H1 (cell line): ENCODE results near the gene UROS. TPM values are rescaled to one million over a fixed set of nuclear protein-coding genes. Genes with fewer than 3 reads are reported as not detected.

Source experiments
- CTCF ChIA-PET: fragments of 300-600 bp; sonication (Branson Sonifier 250); formaldehyde crosslinking; loops from one replicate; lab custom pipeline; 2021; ENCODE audit not compliant: partially characterized antibody; lab: Charles Lee
- POLR2A ChIA-PET: fragments of 300-600 bp; sonication (Branson Sonifier 250); formaldehyde crosslinking; loops from one replicate; lab custom pipeline; 2021; ENCODE audit warnings: inconsistent platforms; ENCODE audit not compliant: partially characterized antibody; lab: Charles Lee
- DNase-seq, 2 experiments: peaks; one replicate each; pipeline versions ENCODE4 v3.0.0 to v3.0.0-alpha.2; 2010 to 2022; ENCODE audit warnings: low spot score in 2 of 2, low read depth in 1 of 2, mixed read lengths in 1 of 2
- FAIRE-seq: peaks from 2 replicates; lab custom pipeline; 2011; peaks lifted over from hg19 to GRCh38; lab: Jason Lieb, UNC
- H2AFZ ChIP-seq: 2 replicates; pipeline ENCODE4 v1.8.1; 2012; ENCODE audit warnings: low read length, inconsistent platforms
- H2AK5ac ChIP-seq: 2 replicates; pipeline ENCODE4 v1.6.1; 2013; ENCODE audit warnings: low read depth, low read length
- H2BK120ac ChIP-seq: replicated peaks from 2 replicates; pipeline ENCODE3; 2013; ENCODE audit warnings: low read depth, low read length, inconsistent platforms
- H2BK12ac ChIP-seq: 2 replicates; pipeline ENCODE4 v1.6.1; 2013; ENCODE audit warnings: low read depth, low read length
- H2BK15ac ChIP-seq: 2 replicates; pipeline ENCODE4 v1.6.1; 2013; ENCODE audit warnings: low read length
- H2BK20ac ChIP-seq: 2 replicates; pipeline ENCODE4 v1.6.1; 2013; ENCODE audit warnings: low read length
- H2BK5ac ChIP-seq: 2 replicates; pipeline ENCODE4 v1.6.1; 2013; ENCODE audit warnings: low read depth, low read length
- H3K14ac ChIP-seq: 2 replicates; pipeline ENCODE4 v1.6.1; 2013; ENCODE audit warnings: inconsistent platforms; ENCODE audit not compliant: insufficient read length
- H3K18ac ChIP-seq: 2 replicates; pipeline ENCODE4 v1.6.1; 2013; ENCODE audit warnings: low read length; ENCODE audit errors: extremely low read depth
- H3K23ac ChIP-seq: 2 replicates; pipeline ENCODE4 v1.6.1; 2013; ENCODE audit warnings: inconsistent platforms; ENCODE audit not compliant: insufficient read length
- H3K23me2 ChIP-seq: 2 replicates; pipeline ENCODE4 v1.6.1; 2013; ENCODE audit warnings: low read depth, low read length
- H3K27ac ChIP-seq: 2 replicates; pipeline ENCODE4 v1.6.1; 2011; ENCODE audit warnings: low read depth, low read length, inconsistent platforms
- H3K27me3 ChIP-seq, 4 experiments: replicated peaks in 1 of 4; 1 replicate in 1 of 4; 2 replicates in 3 of 4; pipeline versions ENCODE4 v1.6.1 to v1.8.1; 2011 to 2013; ENCODE audit warnings: low read length in 3 of 4, mild to moderate bottlenecking in 3 of 4, inconsistent platforms in 2 of 4, mixed read lengths in 2 of 4, moderate library complexity in 1 of 4; ENCODE audit not compliant: control insufficient read depth in 3 of 4, insufficient read depth in 3 of 4; ENCODE audit errors: extremely low read depth in 1 of 4
- H3K36me3 ChIP-seq, 4 experiments: 2 replicates each; pipeline versions ENCODE4 v1.6.1 to v1.8.1; 2011 to 2013; ENCODE audit warnings: mild to moderate bottlenecking in 4 of 4, low read length in 3 of 4, moderate library complexity in 2 of 4, control low read depth in 1 of 4, inconsistent platforms in 1 of 4; ENCODE audit not compliant: insufficient read depth in 4 of 4, control insufficient read depth in 2 of 4
- H3K4ac ChIP-seq: replicated peaks from 2 replicates; pipeline ENCODE3; 2013; ENCODE audit warnings: low read length, low read depth, mixed read lengths, inconsistent platforms; ENCODE audit not compliant: insufficient read length
- H3K4me1 ChIP-seq, 4 experiments: replicated peaks in 1 of 4; 1 replicate in 1 of 4; 2 replicates in 3 of 4; pipeline versions ENCODE4 v1.6.1 to v1.8.1; 2011 to 2013; ENCODE audit warnings: low read length in 3 of 4, inconsistent platforms in 2 of 4, mixed read lengths in 1 of 4; ENCODE audit not compliant: insufficient read depth in 4 of 4, control insufficient read depth in 3 of 4
- H3K4me2 ChIP-seq, 2 experiments: 2 replicates each; pipeline versions ENCODE4 v1.6.1 to v1.8.1; 2011 to 2013; ENCODE audit warnings: low read depth in 2 of 2, low read length in 2 of 2, control low read depth in 1 of 2, inconsistent platforms in 1 of 2, mild to moderate bottlenecking in 1 of 2; ENCODE audit not compliant: insufficient read depth in 1 of 2
- H3K4me3 ChIP-seq, 4 experiments: fragments of 200-600, 300-600 bp in 1 of 4; sonication (generic), shearing (Covaris generic), sonication (Bioruptor Twin) in 1 of 4; 2 replicates each; pipeline versions ENCODE4 v1.5.1 to v1.8.1; 2011 to 2016; ENCODE audit warnings: low read length in 4 of 4, low read depth in 3 of 4, control low read depth in 2 of 4, inconsistent platforms in 2 of 4, mild to moderate bottlenecking in 2 of 4, mixed read lengths in 1 of 4, moderate library complexity in 1 of 4; ENCODE audit not compliant: insufficient read depth in 2 of 4; ENCODE audit errors: extremely low read depth in 1 of 4
- H3K56ac ChIP-seq: replicated peaks from 2 replicates; pipeline ENCODE3; 2013; ENCODE audit warnings: low read depth, mild to moderate bottlenecking, mixed read lengths, low read length, inconsistent platforms; ENCODE audit not compliant: insufficient read length
- H3K79me1 ChIP-seq: 2 replicates; pipeline ENCODE4 v1.6.1; 2013; ENCODE audit warnings: low read depth, low read length, control low read depth
- H3K79me2 ChIP-seq, 2 experiments: 2 replicates each; pipeline versions ENCODE4 v1.6.1 to v1.8.1; 2012 to 2013; ENCODE audit warnings: low read length in 2 of 2, mild to moderate bottlenecking in 2 of 2, inconsistent platforms in 1 of 2; ENCODE audit not compliant: insufficient read depth in 2 of 2, control insufficient read depth in 1 of 2
- H3K9ac ChIP-seq, 4 experiments: replicated peaks in 1 of 4; 1 replicate in 1 of 4; 2 replicates in 3 of 4; pipeline versions ENCODE4 v1.6.1 to v1.8.1; 2011 to 2013; ENCODE audit warnings: low read depth in 3 of 4, low read length in 3 of 4, control low read depth in 2 of 4, mild to moderate bottlenecking in 2 of 4, moderate library complexity in 2 of 4, inconsistent platforms in 1 of 4; ENCODE audit errors: extremely low read depth in 1 of 4
- H3K9me3 ChIP-seq, 2 experiments: 2 replicates each; pipeline versions ENCODE4 v1.6.1 to v1.8.1; 2012 to 2013; ENCODE audit warnings: mild to moderate bottlenecking in 2 of 2, moderate library complexity in 2 of 2, control low read depth in 1 of 2, inconsistent platforms in 1 of 2, low read depth in 1 of 2, low read length in 1 of 2, mixed read lengths in 1 of 2; ENCODE audit not compliant: insufficient read depth in 2 of 2
- H4K20me1 ChIP-seq, 2 experiments: replicated peaks in 1 of 2; 2 replicates each; pipeline versions ENCODE3 to v1.8.1; 2011 to 2013; ENCODE audit warnings: inconsistent platforms in 2 of 2, low read length in 2 of 2, mild to moderate bottlenecking in 1 of 2; ENCODE audit not compliant: insufficient read depth in 2 of 2, control insufficient read depth in 1 of 2
- H4K5ac ChIP-seq: 2 replicates; pipeline ENCODE4 v1.6.1; 2013; ENCODE audit warnings: low read length, low read depth, mixed read lengths, inconsistent platforms; ENCODE audit not compliant: insufficient read length
- H4K8ac ChIP-seq: 2 replicates; pipeline ENCODE4 v1.8.0; 2013; ENCODE audit warnings: mild to moderate bottlenecking, moderate library complexity, low read length, inconsistent platforms; ENCODE audit not compliant: insufficient read depth; ENCODE audit errors: extremely low read depth
- H4K91ac ChIP-seq: replicated peaks from 2 replicates; pipeline ENCODE3; 2013; ENCODE audit warnings: low read length, mixed read lengths, inconsistent platforms; ENCODE audit not compliant: insufficient read length
- CTCF ChIP-seq, 3 experiments: IDR thresholded peaks; 1 replicate in 2 of 3; 2 replicates in 1 of 3; pipeline versions ENCODE4 v1.5.1 to v1.6.1; 2011; ENCODE audit warnings: low read length in 3 of 3, mild to moderate bottlenecking in 3 of 3, inconsistent platforms in 2 of 3, low read depth in 1 of 3, moderate library complexity in 1 of 3; ENCODE audit not compliant: insufficient read depth in 1 of 3; ENCODE audit errors: control extremely low read depth in 1 of 3
- MAX ChIP-seq: IDR thresholded peaks from 2 replicates; pipeline ENCODE4 v1.6.1; 2012; ENCODE audit warnings: inconsistent platforms
- POLR2A ChIP-seq, 2 experiments: IDR thresholded peaks; 1 replicate in 1 of 2; 2 replicates in 1 of 2; pipeline ENCODE4 v1.6.1; 2011; ENCODE audit warnings: low read depth in 2 of 2, low read length in 2 of 2, mild to moderate bottlenecking in 2 of 2; ENCODE audit errors: control extremely low read depth in 1 of 2
- WGBS, 2 experiments: shearing (Covaris generic) in 1 of 2; methylation state at CpG; one replicate each; pipeline versions ENCODE4 v1.1.6 to v1.1.7; 2013 to 2015; ENCODE audit warnings: low lambda C conversion rate in 2 of 2, mixed read lengths in 2 of 2, inconsistent platforms in 1 of 2, low coverage in 1 of 2, missing lambda C conversion rate in 1 of 2; ENCODE audit not compliant: insufficient replicate concordance in 2 of 2, insufficient coverage in 1 of 2, insufficient read length in 1 of 2; ENCODE audit errors: extremely low coverage in 1 of 2, missing lambda C conversion rate in 1 of 2; 5-methylcytosine and 5-hydroxymethylcytosine counted together
- polyA plus RNA-seq, 7 experiments: library from polyadenylated mRNA; depleted of rRNA in 3 of 7; stranded (reverse) in 5 of 7; unstranded in 2 of 7; fragments of >200 nt in 5 of 7; fragments of 200-250 nt in 2 of 7; gene quantifications; 1 replicate in 5 of 7; 2 replicates in 1 of 7; 4 replicates in 1 of 7; pipeline versions ENCODE4 v1.2.1 to v1.2.3, GENCODE V29; 2011 to 2013; ENCODE audit warnings: missing spikeins in 2 of 7, mixed read lengths in 2 of 7
- total RNA-seq: library from RNA; stranded (reverse); fragmentation: NEBNext Ultra II Directional; extraction: Animal tissue kit (Norgen Biotek cat#: 25700); gene quantifications from 2 replicates; pipeline ENCODE4 v1.2.1, GENCODE V29; 2021

Gene UROS
- total and polyA plus RNA-seq, 2 of the 8 experiments (the other 6 are each of a cell fraction or from before 2014, with no cell fraction given), result 45.6 to 58.0 TPM

GRCh38 chr10:125788156-125789034 is 34.7 kb downstream of the UROS start:
- Histone ChIP-seq H3K4me2 (no peak overlapping the region), H3K36me3 (peaks cover 2 to 6% (median 4%) of the 10 kb centered on the region in 4 experiments; a peak in 5 of 8 replicates), H3K4me3 (no peak overlapping the region), H3K9ac (no peak overlapping the region), H3K56ac (no peak overlapping the region), H3K27me3 (no peaks in the 10 kb centered on the region), H2BK120ac (no peak overlapping the region), H2BK5ac (0 out of 2 replicates have a peak overlapping the region, but pooled peaks have one; percentile 52), H3K18ac (no peak overlapping the region), H3K79me1 (no peaks in the 10 kb centered on the region), H3K23ac (no peak overlapping the region), H3K14ac (no peak overlapping the region), H2BK12ac (no peak overlapping the region), H3K27ac (no peak overlapping the region), H2BK20ac (no peak overlapping the region), H3K4ac (no peak overlapping the region), H3K9me3 (no peaks in the 10 kb centered on the region), H3K23me2 (no peaks in the 10 kb centered on the region), H2AFZ (no peak overlapping the region), H2BK15ac (no peak overlapping the region), H3K79me2 (no peaks in the 10 kb centered on the region), H3K4me1 (no peaks in the 10 kb centered on the region; a peak in 1 of 7 replicates), H2AK5ac (no peak overlapping the region), H4K5ac (no peak overlapping the region), H4K91ac (no peak overlapping the region), H4K20me1 (peaks cover 0 to 2% of the 10 kb centered on the region in 2 experiments), H4K8ac (peak overlapping the region; percentile 35; the same call in 1 of the 2 replicates)
- CTCF ChIA-PET, result interaction anchor here (1.4 kb wide), 1 partner anchor 9 kb away, joined by 4 read pairs; no protein-coding TSS in a partner anchor
- no peak for DNase-seq
- POLR2A ChIA-PET, result interaction anchor here (0.6 to 0.9 kb wide), 2 partner anchors 41 to 628 kb away, joined by 3 read pairs; partner anchors contain the start of gene CTBP2
- no peak for FAIRE-seq
- WGBS, 2 experiments, result 93% methylated on average over 14 of the region's 17 CpGs; no CpG with 5 or more reads in 1 of the 2 experiments
- TF ChIP-seq POLR2A (IDR thresholded peaks at IDR 0.05; ENCODE audit: control extremely low read depth in 1 of 2, low read depth in 2 of 2, low read length in 2 of 2), result no peak
- 0 out of 2 replicates have a peak, but pooled peaks have one; percentile 9 for TF ChIP-seq MAX
- peak in 1 of 3 experiments; percentile 8; a peak in 1 of 4 replicates for TF ChIP-seq CTCF (IDR thresholded peaks at IDR 0.05; ENCODE audit: control extremely low read depth in 1 of 3, insufficient read depth in 1 of 3, low read depth in 1 of 3, low read length in 3 of 3)
